ENCODE results near the gene RARRES2. TPM values are rescaled to one million over a fixed set of nuclear protein-coding genes. Genes with fewer than 3 reads are reported as not detected.
A peak's percentile ranks its signal among the peaks of the same experiment; 100 is the strongest.

Gene RARRES2
- total RNA-seq, 2 experiments from 2014 or later: not detected

GRCh38 chr7:150322833-150323681, 18.4 kb downstream of the RARRES2 start, which contains the start of the genes ACTR3C and LRRC61:
TSS of gene ACTR3C (minus strand) at chr7:150323545. CDS start at chr7:150295296, 28,249 bp downstream.
TSS of gene LRRC61 (plus strand) at chr7:150323355. CDS start at chr7:150336862, 13,507 bp downstream.
- Histone ChIP-seq H3K79me2 (ENCODE audit: insufficient read depth, low read depth, low read length) (no peaks in the 10 kb centered on the region), H3K4me1 (ENCODE audit: insufficient read depth, low read length, poor library complexity, severe bottlenecking) (no peaks in the 10 kb centered on the region), H3K9me3 (ENCODE audit: low read length) (no peaks in the 10 kb centered on the region), H4K20me1 (ENCODE audit: insufficient read depth, low read length) (no peaks in the 10 kb centered on the region), H3K4me2 (ENCODE audit: low read length) (peak within 1 kb of the TSS; percentile 59; the same call in 1 of the 2 replicates), H3K27ac (ENCODE audit: low read depth, low read length, poor library complexity, severe bottlenecking) (no peak within 1 kb of the TSS), H3K4me3 (ENCODE audit: low read depth, low read length, poor library complexity, severe bottlenecking) (no peak within 1 kb of the TSS), H2AFZ (ENCODE audit: low read length) (no peak within 1 kb of the TSS), H3K9me2 (ENCODE audit: insufficient read depth, low read length) (no peaks in the 10 kb centered on the region), H3K36me3 (ENCODE audit: insufficient read depth, low read length) (no peaks in the 10 kb centered on the region)
- no TSS peak for BruUV-seq (replicated peaks)
- CTCF ChIA-PET (ENCODE audit: unreplicated experiment): no interaction called here
- intact Hi-C loops (cut with micrococcal nuclease; ENCODE audit: unreplicated experiment): no loop called here
- DNase-seq (ENCODE audit: low spot score): no peak
- POLR2A ChIA-PET: no interaction called here
- TF ChIP-seq EZH2phosphoT487 (IDR thresholded peaks at IDR 0.05; ENCODE audit: borderline replicate concordance, low read depth, low read length): no peak
- no peak for TF ChIP-seq CTCF (conservative IDR thresholded peaks at IDR 0.05; ENCODE audit: low read length)

GRCh38 chr7:150322114-150322832, 19.2 kb downstream of the RARRES2 start:
- Histone ChIP-seq H4K20me1 (ENCODE audit: insufficient read depth, low read length) (no peaks in the 10 kb centered on the region), H3K9me3 (ENCODE audit: low read length) (no peaks in the 10 kb centered on the region), H3K9me2 (ENCODE audit: insufficient read depth, low read length) (no peaks in the 10 kb centered on the region), H3K27ac (ENCODE audit: low read depth, low read length, poor library complexity, severe bottlenecking) (no peak overlapping the region), H3K4me2 (ENCODE audit: low read length) (peak overlapping the region; percentile 59; the same call in 1 of the 2 replicates), H2AFZ (ENCODE audit: low read length) (no peak overlapping the region), H3K36me3 (ENCODE audit: insufficient read depth, low read length) (no peaks in the 10 kb centered on the region), H3K4me3 (ENCODE audit: low read depth, low read length, poor library complexity, severe bottlenecking) (no peak overlapping the region), H3K4me1 (ENCODE audit: insufficient read depth, low read length, poor library complexity, severe bottlenecking) (no peaks in the 10 kb centered on the region), H3K79me2 (ENCODE audit: insufficient read depth, low read depth, low read length) (no peaks in the 10 kb centered on the region)
- ChIA-PET CTCF (ENCODE audit: unreplicated experiment) (no interaction called here), POLR2A (no interaction called here)
- DNase-seq (ENCODE audit: low spot score): no peak
- no TSS peak for BruUV-seq (replicated peaks)
- intact Hi-C loops (cut with micrococcal nuclease; ENCODE audit: unreplicated experiment): no loop called here
- TF ChIP-seq EZH2phosphoT487 (IDR thresholded peaks at IDR 0.05; ENCODE audit: borderline replicate concordance, low read depth, low read length) (no peak), CTCF (conservative IDR thresholded peaks at IDR 0.05; ENCODE audit: low read length) (no peak)

All from OCI-LY7 (cell line).